GM23338 (cell line): ENCODE results near the gene LSM3. TPM values are rescaled to one million over a fixed set of nuclear protein-coding genes. Genes with fewer than 3 reads are reported as not detected.

Source experiments
- ATAC-seq: fragments of 200-7000 bp; cut with Tn5 transposase; 3 replicates; pipeline ENCODE4 v1.9.1; 2020
- DNase-seq: peaks from one replicate; pipeline ENCODE4 v3.0.0-alpha.2; 2015; ENCODE audit warnings: low spot score
- H2AFZ ChIP-seq: fragments of 200-600 bp; sonication (generic); 2 replicates; pipeline ENCODE4 v1.8.0; 2016; ENCODE audit warnings: antibody characterized with exemption, mild to moderate bottlenecking, moderate library complexity
- H3F3A ChIP-seq: fragments of 200-600 bp; sonication (generic); replicated peaks from 2 replicates; pipeline ENCODE4 v1.8.0; 2017; ENCODE audit warnings: antibody characterized with exemption, mixed run types, low read depth
- H3K27ac ChIP-seq: fragments of 200-600 bp; sonication (generic); 2 replicates; pipeline ENCODE4 v1.6.1; 2016; ENCODE audit warnings: low read depth
- H3K27me3 ChIP-seq: fragments of 200-600 bp; sonication (generic); 2 replicates; pipeline ENCODE4 v1.8.0; 2016; ENCODE audit warnings: mild to moderate bottlenecking, mixed run types, moderate library complexity; ENCODE audit not compliant: insufficient read depth
- H3K36me3 ChIP-seq: fragments of 200-600 bp; sonication (generic); 2 replicates; pipeline ENCODE4 v1.8.0; 2016; ENCODE audit warnings: mild to moderate bottlenecking; ENCODE audit not compliant: insufficient read depth
- H3K4me1 ChIP-seq: fragments of 200-600 bp; sonication (generic); 2 replicates; pipeline ENCODE4 v1.8.0; 2016; ENCODE audit warnings: mild to moderate bottlenecking, moderate library complexity; ENCODE audit not compliant: insufficient read depth
- H3K4me2 ChIP-seq: fragments of 200-600 bp; sonication (generic); 2 replicates; pipeline ENCODE4 v1.7.1; 2017; ENCODE audit warnings: mixed run types
- H3K4me3 ChIP-seq: fragments of 200-600 bp; sonication (generic); 2 replicates; pipeline ENCODE4 v1.6.1; 2016; ENCODE audit warnings: mixed run types
- H3K79me2 ChIP-seq: fragments of 200-600 bp; sonication (generic); replicated peaks from 2 replicates; pipeline ENCODE4 v1.8.0; 2017; ENCODE audit warnings: mild to moderate bottlenecking; ENCODE audit not compliant: insufficient read depth
- H3K9me2 ChIP-seq: fragments of 200-600 bp; sonication (generic); 2 replicates; pipeline ENCODE4 v1.8.0; 2017; ENCODE audit not compliant: insufficient read depth
- H4K20me1 ChIP-seq: fragments of 200-600 bp; sonication (generic); replicated peaks from 2 replicates; pipeline ENCODE4 v1.8.0; 2017; ENCODE audit warnings: mild to moderate bottlenecking; ENCODE audit not compliant: insufficient read depth
- H3K27ac Mint-ChIP-seq: 2 replicates; pipeline ENCODE4 v1.8.0; 2020; ENCODE audit warnings: inconsistent platforms, mild to moderate bottlenecking, moderate library complexity, mixed read lengths
- H3K27me3 Mint-ChIP-seq: 3 replicates; pipeline ENCODE4 v1.8.0; 2022; ENCODE audit warnings: low read depth, mild to moderate bottlenecking, moderate library complexity, mixed read lengths, inconsistent platforms; ENCODE audit not compliant: insufficient read depth, poor library complexity
- H3K36me3 Mint-ChIP-seq: 3 replicates; pipeline ENCODE4 v1.8.0; 2021; ENCODE audit warnings: low read depth, mild to moderate bottlenecking, inconsistent platforms, moderate library complexity, mixed read lengths
- H3K4me1 Mint-ChIP-seq: 3 replicates; pipeline ENCODE4 v1.8.0; 2020; ENCODE audit warnings: mild to moderate bottlenecking, inconsistent platforms, mixed read lengths
- H3K4me3 Mint-ChIP-seq: 3 replicates; pipeline ENCODE4 v1.8.0; 2021; ENCODE audit warnings: moderate library complexity, mild to moderate bottlenecking, inconsistent platforms, mixed read lengths
- H3K9me3 Mint-ChIP-seq: 3 replicates; pipeline ENCODE4 v1.8.0; 2020; ENCODE audit warnings: moderate library complexity, mild to moderate bottlenecking, inconsistent platforms, mixed read lengths
- CREB1 ChIP-seq: fragments of 250-450 bp; sonication (Bioruptor Pico); IDR thresholded peaks from 2 replicates; pipeline ENCODE4 v1.5.0; 2020; ENCODE audit warnings: low read depth, mild to moderate bottlenecking, moderate library complexity
- CTCF ChIP-seq, 2 experiments: fragments of 200-600 bp in 1 of 2; sonication (generic) in 1 of 2; conservative IDR thresholded peaks; 2 replicates each; pipeline versions ENCODE4 v1.5.1 to v1.6.1; 2016 to 2017; ENCODE audit warnings: antibody characterized with exemption in 2 of 2, low read depth in 2 of 2, mild to moderate bottlenecking in 2 of 2, moderate library complexity in 1 of 2
- ETS1 ChIP-seq: IDR thresholded peaks from 2 replicates; pipeline ENCODE4 v1.6.1; 2016; ENCODE audit warnings: antibody characterized with exemption
- EZH2 ChIP-seq: fragments of 200-600 bp; sonication (generic); IDR thresholded peaks from one replicate; pipeline ENCODE4 v1.8.0; 2017; ENCODE audit warnings: antibody characterized with exemption, mild to moderate bottlenecking, low read depth; ENCODE audit not compliant: unreplicated experiment
- EZH2phosphoT487 ChIP-seq: fragments of 200-600 bp; sonication (generic); IDR thresholded peaks from one replicate; pipeline ENCODE4 v1.8.1; 2018; ENCODE audit warnings: antibody characterized with exemption; ENCODE audit not compliant: unreplicated experiment
- JUNB ChIP-seq: IDR thresholded peaks from one replicate; pipeline ENCODE4 v1.6.1; 2016; ENCODE audit warnings: antibody characterized with exemption; ENCODE audit not compliant: unreplicated experiment
- NANOG ChIP-seq: IDR thresholded peaks from 2 replicates; pipeline ENCODE4 v1.6.1; 2016; ENCODE audit warnings: antibody characterized with exemption, borderline replicate concordance
- POLR2AphosphoS5 ChIP-seq: IDR thresholded peaks from 2 replicates; pipeline ENCODE4 v1.6.1; 2016; ENCODE audit warnings: antibody characterized with exemption, low read depth
- REST ChIP-seq: IDR thresholded peaks from one replicate; pipeline ENCODE4 v1.6.1; 2018; ENCODE audit warnings: antibody characterized with exemption; ENCODE audit not compliant: unreplicated experiment
- STAT1 ChIP-seq: IDR thresholded peaks from one replicate; pipeline ENCODE4 v1.6.1; 2016; ENCODE audit warnings: antibody characterized with exemption; ENCODE audit not compliant: unreplicated experiment
- ZNF114 ChIP-seq: fragments of 250-450 bp; sonication (Bioruptor Pico); IDR thresholded peaks from 2 replicates; pipeline ENCODE4 v1.5.0; 2020; ENCODE audit warnings: mild to moderate bottlenecking, moderate library complexity
- ZNF331 ChIP-seq: fragments of 250-450 bp; sonication (Bioruptor Pico); IDR thresholded peaks from 2 replicates; pipeline ENCODE4 v1.5.0; 2020; ENCODE audit warnings: low read depth, mild to moderate bottlenecking, moderate library complexity
- ZNF462 ChIP-seq: fragments of 250-450 bp; sonication (Bioruptor Pico); IDR thresholded peaks from 2 replicates; pipeline ENCODE4 v1.5.0; 2020; ENCODE audit warnings: mild to moderate bottlenecking, moderate library complexity
- polyA plus RNA-seq: library from polyadenylated mRNA; unstranded; fragments of >200 nt; fragmentation: Nextera tagmentation; extraction: Ambion mirVana; gene quantifications from 2 replicates; pipeline ENCODE4 v1.2.1, GENCODE V29; 2016
- total RNA-seq: library from RNA; depleted of rRNA; stranded (reverse); fragments of >200 nt; shearing (Covaris generic); gene quantifications from 2 replicates; pipeline ENCODE4 v1.2.3, GENCODE V29; 2014

Gene LSM3
- total and polyA plus RNA-seq, 2 experiments from 2014 or later = 20.1 to 71.5 TPM

- peaks cover 23% of the 10 kb centered on the region for H3K9me3 Mint-ChIP-seq
- H3K36me3 Mint-ChIP-seq = 0 out of 3 replicates have a peak, but pooled peaks cover 3% of the 10 kb centered on the region
- no peak overlapping the region for H3K4me3 ChIP-seq
- DNase-seq (no peak), ATAC-seq (no peak)
- H3K4me1 Mint-ChIP-seq = peaks cover 30% of the 10 kb centered on the region
- H3K4me1 ChIP-seq = peaks cover 5% of the 10 kb centered on the region
- no peak overlapping the region for H2AFZ ChIP-seq
- H3K4me3 Mint-ChIP-seq = no peak overlapping the region
- H3K27ac ChIP-seq = no peak overlapping the region
- TF ChIP-seq ETS1 = no peak
- no peak for TF ChIP-seq STAT1
- TF ChIP-seq REST = no peak
- no peak for TF ChIP-seq ZNF114 (CRISPR knock-in tag)
- no peak for TF ChIP-seq EZH2
- no peak for TF ChIP-seq CTCF (conservative IDR thresholded peaks at IDR 0.05; ENCODE audit: low read depth in 2 of 2)
- TF ChIP-seq JUNB = no peak
- TF ChIP-seq POLR2AphosphoS5 = no peak
- TF ChIP-seq EZH2phosphoT487 = no peak
- no peak for TF ChIP-seq ZNF331 (CRISPR knock-in tag)
- no peak for TF ChIP-seq NANOG
- no peak for TF ChIP-seq ZNF462
- TF ChIP-seq CREB1 (CRISPR knock-in tag) = no peak
- H3K27ac Mint-ChIP-seq = no peak overlapping the region
- no peaks in the 10 kb centered on the region for H3K27me3 ChIP-seq
- H3K79me2 ChIP-seq = no peaks in the 10 kb centered on the region
- H3K36me3 ChIP-seq = no peaks in the 10 kb centered on the region; the same call in 1 of the 2 replicates
- no peaks in the 10 kb centered on the region for H3K27me3 Mint-ChIP-seq
- 0 out of 2 replicates have a peak, but pooled peaks cover 7% of the 10 kb centered on the region for H3K9me2 ChIP-seq
- H3F3A ChIP-seq = no peaks in the 10 kb centered on the region
- H3K4me2 ChIP-seq = no peak overlapping the region
- H4K20me1 ChIP-seq = no peaks in the 10 kb centered on the region
Observed at GRCh38 chr3:14223595-14223994, 45.0 kb downstream of the LSM3 start.
